Measurements from ENCODE around the gene VPS16. TPM values are rescaled to one million over a fixed set of nuclear protein-coding genes. Genes with fewer than 3 reads are reported as not detected.

Gene VPS16
- total RNA-seq, 4 donors from 2014 or later: 35.7 to 37.4 (median 36.1) TPM

- H3K9me3 ChIP-seq: no peaks in the 10 kb centered on the region
- TF ChIP-seq, protein P1, sequence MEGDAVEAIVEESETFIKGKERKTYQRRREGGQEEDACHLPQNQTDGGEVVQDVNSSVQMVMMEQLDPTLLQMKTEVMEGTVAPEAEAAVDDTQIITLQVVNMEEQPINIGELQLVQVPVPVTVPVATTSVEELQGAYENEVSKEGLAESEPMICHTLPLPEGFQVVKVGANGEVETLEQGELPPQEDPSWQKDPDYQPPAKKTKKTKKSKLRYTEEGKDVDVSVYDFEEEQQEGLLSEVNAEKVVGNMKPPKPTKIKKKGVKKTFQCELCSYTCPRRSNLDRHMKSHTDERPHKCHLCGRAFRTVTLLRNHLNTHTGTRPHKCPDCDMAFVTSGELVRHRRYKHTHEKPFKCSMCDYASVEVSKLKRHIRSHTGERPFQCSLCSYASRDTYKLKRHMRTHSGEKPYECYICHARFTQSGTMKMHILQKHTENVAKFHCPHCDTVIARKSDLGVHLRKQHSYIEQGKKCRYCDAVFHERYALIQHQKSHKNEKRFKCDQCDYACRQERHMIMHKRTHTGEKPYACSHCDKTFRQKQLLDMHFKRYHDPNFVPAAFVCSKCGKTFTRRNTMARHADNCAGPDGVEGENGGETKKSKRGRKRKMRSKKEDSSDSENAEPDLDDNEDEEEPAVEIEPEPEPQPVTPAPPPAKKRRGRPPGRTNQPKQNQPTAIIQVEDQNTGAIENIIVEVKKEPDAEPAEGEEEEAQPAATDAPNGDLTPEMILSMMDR (IDR thresholded peaks at IDR 0.05): no peak
- TF ChIP-seq POLR2A (IDR thresholded peaks at IDR 0.05) (no peak), POLR2AphosphoS5 (IDR thresholded peaks at IDR 0.05) (no peak), EP300 (IDR thresholded peaks at IDR 0.05) (no peak)
- no peaks in the 10 kb centered on the region for H3K36me3 ChIP-seq
- H3K4me3 ChIP-seq: peak overlapping the region; percentile 49
- no peak for DNase-seq (ENCODE audit: low spot score in 2 of 2)
- H3K4me1 ChIP-seq: peaks cover 28% of the 10 kb centered on the region
- WGBS: 6% methylated on average over 33 of the region's 61 CpGs
- no peak overlapping the region for H3K27ac ChIP-seq
- H3K27me3 ChIP-seq: peaks cover 76% of the 10 kb centered on the region
Measured at GRCh38 chr20:2799688-2800520, 40.6 kb upstream of the VPS16 start.

DNA sequence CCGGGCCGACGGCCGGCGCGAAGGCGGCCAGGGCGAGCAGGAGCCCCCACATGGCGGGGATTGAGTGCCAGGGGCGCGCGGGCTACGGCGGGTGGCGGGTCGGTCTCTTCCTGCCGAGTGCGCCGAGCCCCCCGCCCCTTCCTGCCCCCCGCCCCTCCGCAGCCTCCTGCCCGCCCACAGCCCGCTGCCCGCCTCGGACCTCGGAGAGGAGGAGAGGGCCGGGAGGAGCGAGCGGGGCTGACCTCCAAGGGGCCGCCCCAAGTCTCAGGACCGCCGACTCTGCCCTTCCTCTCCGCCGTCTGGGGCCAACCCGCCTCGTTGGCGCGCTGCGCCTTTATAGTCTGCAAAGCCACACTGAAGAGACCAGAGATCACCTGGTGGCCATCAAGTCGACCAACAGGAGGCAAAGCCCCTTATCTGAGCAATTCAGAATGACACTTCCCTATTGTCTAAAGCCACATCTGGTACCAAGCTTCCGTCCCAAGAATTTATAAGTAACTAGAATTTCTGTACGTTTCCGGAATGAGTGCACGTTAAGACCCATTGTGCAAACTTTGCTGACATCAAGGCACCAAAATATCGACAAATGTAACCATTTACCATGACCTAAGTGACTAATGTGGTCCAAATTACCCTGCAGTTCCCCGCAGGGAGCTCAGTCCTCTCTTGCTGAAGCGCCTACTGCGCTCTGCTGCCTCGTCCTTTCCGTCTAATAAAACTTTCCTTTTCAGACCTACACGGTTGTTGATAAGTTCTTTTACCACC, 39.8 kb upstream of the VPS16 start, which contains the start of gene CPXM1:
TSS of gene CPXM1 (minus strand) at position 107 of the 765 bp plus-strand sequence. CDS start at position 52, 55 bp downstream.
- no peak within 1 kb of the TSS for H3K27ac ChIP-seq
- H3K36me3 ChIP-seq: no peaks in the 10 kb centered on the region
- peaks cover 33% of the 10 kb centered on the region for H3K4me1 ChIP-seq
- no peaks in the 10 kb centered on the region for H3K9me3 ChIP-seq
- TF ChIP-seq EP300 (IDR thresholded peaks at IDR 0.05) (no peak), POLR2A (IDR thresholded peaks at IDR 0.05) (no peak)
- TF ChIP-seq, protein P1 (IDR thresholded peaks at IDR 0.05): no peak
- peak within 1 kb of the TSS; percentile 49 for H3K4me3 ChIP-seq
- DNase-seq (ENCODE audit: low spot score in 2 of 2): no peak
- H3K27me3 ChIP-seq: peaks cover 84% of the 10 kb centered on the region
- WGBS: 8% methylated on average over 22 of the region's 52 CpGs

DNA sequence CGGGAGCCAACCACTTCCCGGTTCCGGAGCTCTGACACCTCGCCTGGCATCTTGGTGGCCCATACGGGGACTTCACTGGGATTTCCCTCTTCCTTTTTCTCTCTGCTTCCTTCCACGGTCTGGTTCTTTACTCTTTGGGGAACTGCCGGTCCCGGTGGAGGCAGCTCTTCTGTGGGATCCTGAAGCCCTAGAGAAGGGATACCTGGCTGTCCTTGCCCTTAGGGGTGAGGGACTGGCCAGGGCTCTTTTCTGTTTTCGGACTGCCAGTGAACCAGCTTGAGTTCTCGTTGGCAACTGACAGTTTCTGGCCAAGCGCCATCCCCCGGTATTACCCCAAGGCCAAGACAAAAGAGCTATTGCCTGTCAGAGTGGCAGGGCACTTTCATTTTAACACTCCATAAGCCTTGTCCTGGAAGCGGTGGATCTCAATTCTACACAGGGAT, 39.2 kb upstream of the VPS16 start:
- Histone ChIP-seq H3K36me3 (no peaks in the 10 kb centered on the region), H3K4me3 (peak overlapping the region; percentile 49), H3K27me3 (peaks cover 85% of the 10 kb centered on the region), H3K4me1 (peaks cover 33% of the 10 kb centered on the region), H3K9me3 (no peaks in the 10 kb centered on the region), H3K27ac (no peak overlapping the region)
- DNase-seq (ENCODE audit: low spot score in 2 of 2): no peak
- WGBS: 12% methylated on average over 13 of the region's 13 CpGs
- TF ChIP-seq POLR2AphosphoS5 (IDR thresholded peaks at IDR 0.05) (no peak), POLR2A (IDR thresholded peaks at IDR 0.05) (no peak), EP300 (IDR thresholded peaks at IDR 0.05) (no peak)
- TF ChIP-seq, protein P1 (IDR thresholded peaks at IDR 0.05): no peak

GRCh38 chr20:2804041-2804828, 36.3 kb upstream of the VPS16 start:
- Histone ChIP-seq H3K4me3 (no peak overlapping the region), H3K36me3 (no peaks in the 10 kb centered on the region), H3K9me3 (no peaks in the 10 kb centered on the region), H3K4me1 (peaks cover 33% of the 10 kb centered on the region), H3K27me3 (peaks cover 87% of the 10 kb centered on the region), H3K27ac (no peak overlapping the region)
- 64% methylated on average over 16 of the region's 16 CpGs for WGBS
- TF ChIP-seq POLR2A (IDR thresholded peaks at IDR 0.05): no peak
- no peak for TF ChIP-seq POLR2AphosphoS5 (IDR thresholded peaks at IDR 0.05)
- TF ChIP-seq, protein P1 (IDR thresholded peaks at IDR 0.05): no peak
- no peak for TF ChIP-seq EP300 (IDR thresholded peaks at IDR 0.05)
- DNase-seq (ENCODE audit: low spot score in 2 of 2): no peak

All from suprapubic skin (tissue), 4 donors.